GM12878 (cell line): ENCODE data around the gene CBX2. TPM values are rescaled to one million over a fixed set of nuclear protein-coding genes. Genes with fewer than 3 reads are reported as not detected.

ENCODE experiments used
- ATAC-seq: fragments of 200-7000 bp; cut with Tn5 transposase; 3 replicates; pipeline ENCODE4 v1.9.1; 2020; ENCODE audit warnings: mild to moderate bottlenecking, moderate library complexity
- BruUV-seq: library from RNA; stranded (reverse); fragments of 400-500 nt; replicated peaks from 2 replicates; lab custom pipeline; 2021; lab: Mats Ljungman, UMichigan
- CTCF ChIA-PET: fragments of 300-600 bp; sonication (Branson Sonifier 250); formaldehyde crosslinking; extraction: SDS; loops from one replicate; lab custom pipeline; 2021; ENCODE audit warnings: inconsistent platforms; lab: Yijun Ruan, JAX
- POLR2A ChIA-PET: fragments of 350-600 bp; formaldehyde crosslinking; extraction: SDS; loops from one replicate; lab custom pipeline; 2021; ENCODE audit warnings: inconsistent platforms; lab: Charles Lee
- RAD21 ChIA-PET: fragments of 300-600 bp; sonication (Branson Sonifier 250); formaldehyde crosslinking; loops from one replicate; lab custom pipeline; 2023; ENCODE audit warnings: antibody characterized with exemption; ENCODE audit not compliant: unreplicated experiment; lab: Charles Lee
- SMC1A ChIA-PET: fragments of 300-600 bp; sonication (Branson Sonifier 250); formaldehyde crosslinking; loops from one replicate; lab custom pipeline; 2023; ENCODE audit not compliant: unreplicated experiment, uncharacterized antibody; lab: Charles Lee
- DNase-seq: peaks from one replicate; pipeline ENCODE4 v3.0.0-alpha.2; 2011; ENCODE audit warnings: low read depth, low spot score
- FAIRE-seq: peaks from 3 replicates; lab custom pipeline; 2011; peaks lifted over from hg19 to GRCh38; lab: Jason Lieb, UNC
- H2AFZ ChIP-seq: 2 replicates; pipeline ENCODE4 v1.6.0; 2011; ENCODE audit warnings: low read depth, low read length, control low read depth; ENCODE audit not compliant: control insufficient read depth
- H3K27ac ChIP-seq: 2 replicates; pipeline ENCODE4 v1.5.1; 2011; ENCODE audit warnings: control low read depth; ENCODE audit not compliant: control insufficient read depth, insufficient read depth
- H3K27me3 ChIP-seq, 2 experiments: replicated peaks in 1 of 2; 2 replicates each; pipeline versions ENCODE4 v1.6.0 to v1.6.1; 2011; ENCODE audit warnings: low read length in 1 of 2; ENCODE audit not compliant: control insufficient read depth in 2 of 2, insufficient read depth in 2 of 2
- H3K36me3 ChIP-seq, 2 experiments: 2 replicates each; pipeline ENCODE4 v1.5.1; 2011; ENCODE audit warnings: low read length in 1 of 2; ENCODE audit not compliant: control insufficient read depth in 2 of 2, insufficient read depth in 2 of 2
- H3K4me1 ChIP-seq: 2 replicates; pipeline ENCODE4 v1.6.1; 2011; ENCODE audit warnings: mild to moderate bottlenecking, low read length, moderate library complexity, mixed read lengths; ENCODE audit not compliant: control insufficient read depth, insufficient read depth
- H3K4me2 ChIP-seq: 2 replicates; pipeline ENCODE4 v1.6.0; 2011; ENCODE audit warnings: control low read depth; ENCODE audit not compliant: control insufficient read depth, insufficient read depth
- H3K4me3 ChIP-seq: fragments of 200-600 bp; sonication (generic); 2 replicates; pipeline ENCODE4 v1.5.1; 2016
- H3K79me2 ChIP-seq: 2 replicates; pipeline ENCODE4 v1.6.0; 2011; ENCODE audit warnings: low read length; ENCODE audit not compliant: control insufficient read depth, insufficient read depth
- H3K9ac ChIP-seq: 2 replicates; pipeline ENCODE4 v1.8.0; 2011; ENCODE audit warnings: low read length, control low read depth, mixed read lengths; ENCODE audit not compliant: control insufficient read depth, insufficient read depth
- H3K9me3 ChIP-seq: replicated peaks from 3 replicates; pipeline ENCODE4 v1.5.1; 2011; ENCODE audit warnings: mild to moderate bottlenecking, low read length; ENCODE audit not compliant: control insufficient read depth, insufficient read depth
- H4K20me1 ChIP-seq: 2 replicates; pipeline ENCODE4 v1.6.0; 2011; ENCODE audit not compliant: control insufficient read depth, insufficient read depth
- BCLAF1 ChIP-seq: fragments of 450-650 bp; IDR thresholded peaks from 2 replicates; pipeline ENCODE4 v1.6.1; 2017; ENCODE audit warnings: antibody characterized with exemption, mild to moderate bottlenecking, moderate library complexity
- ETV6 ChIP-seq, 2 experiments: fragments of 450-650 bp in 1 of 2; IDR thresholded peaks in 1 of 2; conservative IDR thresholded peaks in 1 of 2; 2 replicates each; pipeline ENCODE4 v1.6.1; 2014; ENCODE audit warnings: antibody characterized with exemption in 1 of 2, borderline replicate concordance in 1 of 2, low read depth in 1 of 2, mild to moderate bottlenecking in 1 of 2, moderate library complexity in 1 of 2
- HDGF ChIP-seq: fragments of 450-650 bp; IDR thresholded peaks from 2 replicates; pipeline ENCODE4 v1.6.1; 2016; ENCODE audit warnings: antibody characterized with exemption
- RAD51 ChIP-seq: fragments of 450-650 bp; IDR thresholded peaks from 2 replicates; pipeline ENCODE4 v1.6.1; 2016; ENCODE audit warnings: moderate library complexity, mild to moderate bottlenecking, inconsistent platforms
- REST ChIP-seq: IDR thresholded peaks from 2 replicates; pipeline ENCODE4 v1.6.1; 2012; ENCODE audit warnings: mild to moderate bottlenecking, low read depth, low read length
- ZBTB33 ChIP-seq: fragments of 450-650 bp; IDR thresholded peaks from 2 replicates; pipeline ENCODE4 v1.6.1; 2017; ENCODE audit warnings: mild to moderate bottlenecking
- ZBTB40 ChIP-seq: fragments of 450-650 bp; IDR thresholded peaks from 2 replicates; pipeline ENCODE4 v1.6.1; 2016; ENCODE audit warnings: mild to moderate bottlenecking, moderate library complexity, borderline replicate concordance
- whole genome bisulfite sequencing: methylation state at CpG from one replicate; pipeline ENCODE4 v1.1.6; 2016; ENCODE audit warnings: low lambda C conversion rate; ENCODE audit not compliant: insufficient replicate concordance, insufficient coverage; ENCODE audit errors: missing lambda C conversion rate; 5-methylcytosine and 5-hydroxymethylcytosine counted together
- in situ Hi-C: fragments of 300-500 bp; cut with MboI; formaldehyde crosslinking; loops from 9 replicates; pipeline ENCODE4 v1.14.3; 2018; ENCODE audit warnings: mixed read lengths
- intact Hi-C: fragments of 100-400 bp; cut with micrococcal nuclease; formaldehyde crosslinking; loops from one replicate; pipeline ENCODE4 v1.14.2; 2022; ENCODE audit not compliant: unreplicated experiment
- polyA plus RNA-seq, 11 experiments: library from polyadenylated mRNA; depleted of rRNA in 4 of 11; unstranded in 6 of 11; stranded (reverse) in 5 of 11; fragments of >200 nt; fragmentation: Nextera tagmentation in 4 of 11; fragmentation: Illumina TruSeq in 1 of 11; extraction: Ambion mirVana in 4 of 11; extraction: Trizol in 1 of 11; gene quantifications; 1 replicate in 1 of 11; 2 replicates in 10 of 11; pipeline versions ENCODE4 v1.2.1 to v1.2.3, GENCODE V29; 2011 to 2016; ENCODE audit warnings: inconsistent platforms in 2 of 11, missing spikeins in 2 of 11, low read depth in 1 of 11
- total RNA-seq, 4 experiments: library from RNA; depleted of rRNA in 3 of 4; stranded (reverse); fragments of >200 nt in 3 of 4; fragmentation: Illumina TruSeq in 1 of 4; extraction: Trizol in 1 of 4; gene quantifications; 2 replicates each; pipeline versions ENCODE4 v1.2.1 to v1.2.3, GENCODE V29; 2013 to 2021

Gene CBX2
- total and polyA plus RNA-seq, 10 of the 15 experiments (the other 5 are each of a cell fraction or from before 2014, with no cell fraction given) = 0.35 to 7.5 (median 4.2) TPM

GRCh38 chr17:79818026-79818758 lies 40.2 kb downstream of the CBX2 start (continued):
- TF ChIP-seq BCLAF1 (no peak), RAD51 (no peak)
- TF ChIP-seq, all 136 proteins: peak for 0

- ChIA-PET SMC1A (interaction anchor here (0.9 kb wide), 1 partner anchor 16 kb away, joined by 3 read pairs; no protein-coding TSS in a partner anchor), CTCF (interaction anchor here (2.0 kb wide), 1 partner anchor 20 kb away, joined by 4 read pairs; the partner anchor contains the start of gene CBX4), POLR2A (no interaction called here), RAD21 (interaction anchor here (1.3 kb wide), 1 partner anchor 18 kb away, joined by 3 read pairs; no protein-coding TSS in a partner anchor)
- no TSS peak for BruUV-seq
- H3K4me2 ChIP-seq = no peak overlapping the region
- no peak for ATAC-seq
- no peak overlapping the region for H2AFZ ChIP-seq
- no peak overlapping the region for H3K27ac ChIP-seq
- H3K36me3 ChIP-seq = no peaks in the 10 kb centered on the region
- H3K9ac ChIP-seq = no peak overlapping the region
- no peak overlapping the region for H3K4me3 ChIP-seq
- H4K20me1 ChIP-seq = no peaks in the 10 kb centered on the region
- WGBS = 29% methylated on average over 5 of the region's 5 CpGs
- peaks cover 19 to 32% of the 10 kb centered on the region in 2 experiments for H3K27me3 ChIP-seq
- no peak for FAIRE-seq
- in situ Hi-C loops = no loop called here
- H3K79me2 ChIP-seq = no peaks in the 10 kb centered on the region
- DNase-seq = no peak
- intact Hi-C loops = no loop called here
- no peaks in the 10 kb centered on the region for H3K9me3 ChIP-seq
- H3K4me1 ChIP-seq = peaks cover 5% of the 10 kb centered on the region; the same call in 1 of the 2 replicates
- TF ChIP-seq ETV6 (conservative IDR thresholded peaks at IDR 0.05 in 1 of 2, IDR thresholded peaks at IDR 0.05 in 1 of 2; ENCODE audit: borderline replicate concordance in 1 of 2, low read depth in 1 of 2) = no peak
- no peak for TF ChIP-seq HDGF
- no peak for TF ChIP-seq REST
- TF ChIP-seq ZBTB33 = no peak
- no peak for TF ChIP-seq ZBTB40
Observed at GRCh38 chr17:79819085-79819484, 41.1 kb downstream of the CBX2 start.
